Prostate gland (tissue), 2 donors: ENCODE results near the gene MCU. TPM values are rescaled to one million over a fixed set of nuclear protein-coding genes. Genes with fewer than 3 reads are reported as not detected.

Experiments
- DNase-seq: peaks from one replicate; pipeline ENCODE4 v3.0.0-alpha.2; 2019; ENCODE audit warnings: low spot score
- H3K27ac ChIP-seq, 2 donors: fragments of 200-600 bp; sonication (generic); 2 replicates each; pipeline ENCODE4 v1.5.1; 2017 to 2019
- H3K27me3 ChIP-seq: fragments of 200-600 bp; sonication (generic); replicated peaks from 2 replicates; pipeline ENCODE4 v1.5.1; 2019; ENCODE audit not compliant: insufficient read depth
- H3K36me3 ChIP-seq, 2 donors: fragments of 200-600 bp; sonication (generic); 1 replicate in 1 of 2; 2 replicates in 1 of 2; pipeline versions ENCODE4 v1.5.1 to v1.8.1; 2017 to 2019
- H3K4me1 ChIP-seq: fragments of 200-600 bp; sonication (generic); replicated peaks from 2 replicates; pipeline ENCODE4 v1.5.1; 2019
- H3K4me3 ChIP-seq, 2 donors: fragments of 200-600 bp; sonication (generic); 2 replicates each; pipeline ENCODE4 v1.5.1; 2017 to 2019
- H3K9me3 ChIP-seq: fragments of 200-600 bp; sonication (generic); 2 replicates; pipeline ENCODE4 v1.5.1; 2017
- POLR2A ChIP-seq: fragments of 450-650 bp; IDR thresholded peaks from one replicate; pipeline ENCODE4 v1.6.1; 2016; ENCODE audit warnings: antibody characterized with exemption, mild to moderate bottlenecking
- POLR2AphosphoS5 ChIP-seq: sonication (generic); formaldehyde crosslinking; IDR thresholded peaks from one replicate; pipeline ENCODE4 v1.6.1; 2017; ENCODE audit warnings: antibody characterized with exemption
- WGBS: methylation state at CpG from one replicate; pipeline ENCODE4 v1.1.5; 2018; 5-methylcytosine and 5-hydroxymethylcytosine counted together
- intact Hi-C: fragments of 100-400 bp; cut with DNase I; formaldehyde crosslinking; loops from one replicate; pipeline ENCODE4 v1.14.2; 2022
- total RNA-seq, 2 donors: library from RNA; depleted of rRNA; stranded (reverse); fragments of >200 nt; gene quantifications; one replicate each; pipeline ENCODE4 v1.1.0, GENCODE V29; 2016
- TF ChIP-seq, protein P1 (sequence below), 4 experiments: fragments of 200-600 bp in 2 of 4; fragments of 450-650 bp in 2 of 4; sonication (generic) in 2 of 4; IDR thresholded peaks; 1 replicate in 3 of 4; 2 replicates in 1 of 4; pipeline ENCODE4 v1.5.1; 2016 to 2019; ENCODE audit warnings: antibody characterized with exemption in 4 of 4, mild to moderate bottlenecking in 2 of 4, moderate library complexity in 2 of 4

The MCU gene
- total RNA-seq, 2 donors from 2014 or later: 11.0 to 24.2 TPM

DNA sequence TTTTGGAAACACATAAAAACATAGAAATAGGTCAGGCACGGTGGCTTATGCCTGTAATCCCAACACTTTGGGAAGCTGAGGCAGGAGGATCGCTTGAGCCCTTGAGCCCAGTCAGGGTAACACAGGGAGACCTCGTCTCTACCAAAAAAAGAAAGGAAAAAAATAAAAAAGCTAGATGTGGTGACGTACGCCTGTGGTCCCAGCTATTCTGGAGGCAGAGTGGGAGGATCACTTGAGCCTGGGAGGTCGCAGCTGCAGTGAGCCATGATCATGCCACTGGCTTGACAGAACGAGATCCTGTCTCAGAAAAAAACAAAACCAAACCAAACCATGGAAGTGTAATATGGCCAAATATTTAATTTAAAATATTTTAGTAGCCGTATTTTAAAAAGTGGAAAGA is 55.6 kb downstream of the MCU start:
- no peak overlapping the region for H3K27ac ChIP-seq

GRCh38 chr10:72753760-72754231 is 61.9 kb downstream of the MCU start:
- H3K4me3 ChIP-seq: no peak overlapping the region
- no peaks in the 10 kb centered on the region for H3K27me3 ChIP-seq
- H3K9me3 ChIP-seq: no peaks in the 10 kb centered on the region
- intact Hi-C loops: no loop called here
- no peak overlapping the region for H3K27ac ChIP-seq
- no peak for DNase-seq
- 85% methylated on average over 3 of the region's 3 CpGs for WGBS
- no peaks in the 10 kb centered on the region for H3K36me3 ChIP-seq
- H3K4me1 ChIP-seq: no peaks in the 10 kb centered on the region
- TF ChIP-seq POLR2AphosphoS5: no peak
- TF ChIP-seq, protein P1, sequence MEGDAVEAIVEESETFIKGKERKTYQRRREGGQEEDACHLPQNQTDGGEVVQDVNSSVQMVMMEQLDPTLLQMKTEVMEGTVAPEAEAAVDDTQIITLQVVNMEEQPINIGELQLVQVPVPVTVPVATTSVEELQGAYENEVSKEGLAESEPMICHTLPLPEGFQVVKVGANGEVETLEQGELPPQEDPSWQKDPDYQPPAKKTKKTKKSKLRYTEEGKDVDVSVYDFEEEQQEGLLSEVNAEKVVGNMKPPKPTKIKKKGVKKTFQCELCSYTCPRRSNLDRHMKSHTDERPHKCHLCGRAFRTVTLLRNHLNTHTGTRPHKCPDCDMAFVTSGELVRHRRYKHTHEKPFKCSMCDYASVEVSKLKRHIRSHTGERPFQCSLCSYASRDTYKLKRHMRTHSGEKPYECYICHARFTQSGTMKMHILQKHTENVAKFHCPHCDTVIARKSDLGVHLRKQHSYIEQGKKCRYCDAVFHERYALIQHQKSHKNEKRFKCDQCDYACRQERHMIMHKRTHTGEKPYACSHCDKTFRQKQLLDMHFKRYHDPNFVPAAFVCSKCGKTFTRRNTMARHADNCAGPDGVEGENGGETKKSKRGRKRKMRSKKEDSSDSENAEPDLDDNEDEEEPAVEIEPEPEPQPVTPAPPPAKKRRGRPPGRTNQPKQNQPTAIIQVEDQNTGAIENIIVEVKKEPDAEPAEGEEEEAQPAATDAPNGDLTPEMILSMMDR (IDR thresholded peaks at IDR 0.05): no peak

More for the DNA sequence above, 55.6 kb downstream of the MCU start:
- DNase-seq: no peak
- TF ChIP-seq, protein P1 (IDR thresholded peaks at IDR 0.05): no peak
- TF ChIP-seq POLR2A: no peak
- no peak for TF ChIP-seq POLR2AphosphoS5
- Histone ChIP-seq H3K4me3 (no peak overlapping the region), H3K36me3 (no peaks in the 10 kb centered on the region), H3K27me3 (no peaks in the 10 kb centered on the region), H3K9me3 (no peaks in the 10 kb centered on the region), H3K4me1 (no peaks in the 10 kb centered on the region)
- 97% methylated on average over 8 of the region's 8 CpGs for WGBS
- intact Hi-C loops: no loop called here

- no peak overlapping the region for H3K27ac ChIP-seq
- H3K9me3 ChIP-seq: no peaks in the 10 kb centered on the region
- no peak for TF ChIP-seq POLR2A
- TF ChIP-seq, protein P1 (IDR thresholded peaks at IDR 0.05): no peak
- no peak for TF ChIP-seq POLR2AphosphoS5
- DNase-seq: no peak
- intact Hi-C loops: no loop called here
- no peaks in the 10 kb centered on the region for H3K27me3 ChIP-seq
- no peaks in the 10 kb centered on the region for H3K4me1 ChIP-seq
- WGBS: 96% methylated on average over 2 of the region's 2 CpGs
- no peaks in the 10 kb centered on the region for H3K36me3 ChIP-seq
- no peak overlapping the region for H3K4me3 ChIP-seq
These were observed 62.5 kb downstream of the MCU start for GRCh38 chr10:72754275-72755032.

GRCh38 chr10:72756674-72757385 is 64.9 kb downstream of the MCU start:
- DNase-seq: no peak
- WGBS: 84% methylated on average over 7 of the region's 7 CpGs
- TF ChIP-seq POLR2A (no peak), POLR2AphosphoS5 (no peak)
- TF ChIP-seq, protein P1 (IDR thresholded peaks at IDR 0.05): no peak
- Histone ChIP-seq H3K27ac (no peak overlapping the region), H3K36me3 (no peaks in the 10 kb centered on the region), H3K27me3 (no peaks in the 10 kb centered on the region), H3K4me1 (no peaks in the 10 kb centered on the region), H3K9me3 (no peaks in the 10 kb centered on the region), H3K4me3 (no peak overlapping the region)
- intact Hi-C loops: no loop called here
